ENCODE measurements around the gene PRKCE. TPM values are rescaled to one million over a fixed set of nuclear protein-coding genes. Genes with fewer than 3 reads are reported as not detected.
A peak's percentile ranks its signal among the peaks of the same experiment; 100 is the strongest.

PRKCE gene
- polyA plus RNA-seq, 2 donors, result 2.6 to 2.9 TPM

DNA sequence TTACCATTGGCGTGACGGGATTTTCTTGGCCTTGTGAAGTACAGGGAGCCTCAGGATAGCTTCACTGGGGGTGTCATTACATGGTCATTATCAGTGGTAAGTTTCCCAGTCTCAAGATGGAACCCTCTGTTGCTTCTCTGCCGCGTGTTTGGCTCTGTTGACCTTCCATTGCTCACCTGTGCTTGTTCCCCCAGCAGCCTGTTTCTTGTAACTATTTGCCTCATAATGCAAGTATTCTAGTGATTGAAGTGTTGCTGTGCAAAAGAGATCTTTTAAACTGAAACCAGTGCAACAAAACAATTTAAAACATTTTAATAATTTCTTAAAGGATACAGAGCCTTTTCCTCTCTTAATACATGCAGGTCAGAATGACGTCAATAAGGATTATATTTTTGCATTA is 24.6 kb downstream of the PRKCE start:
- no peaks in the 10 kb centered on the region for H3K9me3 ChIP-seq (ENCODE audit: control insufficient read depth in 2 of 2, insufficient read depth in 1 of 2, low read depth in 1 of 2, low read length in 1 of 2)
- no peaks in the 10 kb centered on the region for H3K36me3 ChIP-seq (ENCODE audit: control insufficient read depth in 2 of 2, insufficient read depth in 2 of 2, low read length in 1 of 2)
- no peaks in the 10 kb centered on the region for H3K27me3 ChIP-seq (ENCODE audit: control insufficient read depth in 1 of 2, insufficient read depth in 2 of 2, low read length in 2 of 2)
- peaks cover 0 to 8% of the 10 kb centered on the region in 2 donors for H3K4me1 ChIP-seq (ENCODE audit: control insufficient read depth in 2 of 2, insufficient read depth in 2 of 2, low read length in 1 of 2)
- 83 to 87% methylated on average over 5 of the region's 5 CpGs for WGBS, 2 donors
- peak overlapping the region; percentile 68 to 94 for H3K27ac ChIP-seq (ENCODE audit: low read depth in 2 of 2, low read length in 1 of 2)
- no peak overlapping the region for H3K4me3 ChIP-seq (ENCODE audit: low read depth in 1 of 2, low read length in 2 of 2)

DNA sequence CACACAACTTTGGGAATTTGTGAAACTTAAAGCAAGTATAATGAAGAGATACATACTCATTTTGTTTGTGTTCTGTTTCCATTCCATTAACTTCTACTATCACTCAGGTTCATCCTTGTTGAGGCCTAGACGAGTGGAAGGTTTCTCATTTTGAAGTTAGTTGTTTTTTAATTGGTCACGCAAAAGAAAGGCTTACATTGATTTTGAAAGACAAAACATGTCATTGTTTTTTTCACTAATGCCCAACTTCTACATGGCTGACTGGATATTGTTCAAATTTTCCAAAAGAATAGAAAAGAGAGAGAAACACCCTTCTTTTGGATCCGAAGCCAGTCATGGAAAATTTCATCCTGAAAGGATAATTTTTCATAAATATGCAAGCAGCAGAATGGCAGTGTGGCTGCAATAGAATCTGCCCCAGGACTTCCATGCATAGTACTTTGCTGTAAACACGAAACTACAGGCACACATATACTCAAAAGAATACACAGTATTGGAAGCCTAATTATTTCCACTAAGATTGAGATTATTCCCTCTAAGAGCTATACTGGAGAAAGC is 27.4 kb downstream of the PRKCE start:
- Histone ChIP-seq H3K27ac (ENCODE audit: low read depth in 2 of 2, low read length in 1 of 2) (no peak overlapping the region), H3K4me1 (ENCODE audit: control insufficient read depth in 2 of 2, insufficient read depth in 2 of 2, low read length in 1 of 2) (peaks cover 5 to 12% of the 10 kb centered on the region in 2 donors), H3K36me3 (ENCODE audit: control insufficient read depth in 2 of 2, insufficient read depth in 2 of 2, low read length in 1 of 2) (no peaks in the 10 kb centered on the region), H3K4me3 (ENCODE audit: low read depth in 1 of 2, low read length in 2 of 2) (no peak overlapping the region), H3K9me3 (ENCODE audit: control insufficient read depth in 2 of 2, insufficient read depth in 1 of 2, low read depth in 1 of 2, low read length in 1 of 2) (no peaks in the 10 kb centered on the region), H3K27me3 (ENCODE audit: control insufficient read depth in 1 of 2, insufficient read depth in 2 of 2, low read length in 2 of 2) (no peaks in the 10 kb centered on the region)
- WGBS, 2 donors, result 85 to 86% methylated on average over 4 of the region's 4 CpGs

- Histone ChIP-seq H3K36me3 (ENCODE audit: control insufficient read depth in 2 of 2, insufficient read depth in 2 of 2, low read length in 1 of 2) (no peaks in the 10 kb centered on the region), H3K27me3 (ENCODE audit: control insufficient read depth in 1 of 2, insufficient read depth in 2 of 2, low read length in 2 of 2) (no peaks in the 10 kb centered on the region), H3K4me1 (ENCODE audit: control insufficient read depth in 2 of 2, insufficient read depth in 2 of 2, low read length in 1 of 2) (peaks cover 7 to 14% of the 10 kb centered on the region in 2 donors), H3K4me3 (ENCODE audit: low read depth in 1 of 2, low read length in 2 of 2) (no peak overlapping the region), H3K27ac (ENCODE audit: low read depth in 2 of 2, low read length in 1 of 2) (no peak overlapping the region), H3K9me3 (ENCODE audit: control insufficient read depth in 2 of 2, insufficient read depth in 1 of 2, low read depth in 1 of 2, low read length in 1 of 2) (no peaks in the 10 kb centered on the region)
- 68 to 79% methylated on average over 6 of the region's 6 CpGs for WGBS, 2 donors
These were observed 29.0 kb downstream of the PRKCE start for GRCh38 chr2:45680351-45680967.

DNA sequence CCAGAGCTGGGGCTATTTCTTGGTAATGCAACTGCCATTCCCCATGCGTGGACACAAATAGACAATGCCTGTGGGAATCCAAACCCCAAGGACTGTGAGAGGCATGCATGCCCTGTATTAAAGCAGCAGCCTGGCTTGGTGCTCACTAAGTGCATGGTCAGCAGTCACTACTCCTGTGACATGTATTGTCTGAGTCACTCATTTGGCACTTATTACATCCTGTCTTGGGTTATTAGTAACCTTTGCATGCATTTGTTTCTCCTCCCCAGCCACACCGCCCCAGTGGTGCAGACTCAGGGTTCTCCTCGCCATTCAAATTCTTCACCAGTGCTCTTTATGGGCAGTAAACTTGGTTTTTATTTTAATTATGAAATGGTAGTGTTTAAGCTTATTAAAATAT is 30.2 kb downstream of the PRKCE start:
- Histone ChIP-seq H3K27me3 (ENCODE audit: control insufficient read depth in 1 of 2, insufficient read depth in 2 of 2, low read length in 2 of 2) (no peaks in the 10 kb centered on the region), H3K27ac (ENCODE audit: low read depth in 2 of 2, low read length in 1 of 2) (peak overlapping the region; percentile 53 to 85), H3K4me3 (ENCODE audit: low read depth in 1 of 2, low read length in 2 of 2) (no peak overlapping the region), H3K36me3 (ENCODE audit: control insufficient read depth in 2 of 2, insufficient read depth in 2 of 2, low read length in 1 of 2) (no peaks in the 10 kb centered on the region), H3K9me3 (ENCODE audit: control insufficient read depth in 2 of 2, insufficient read depth in 1 of 2, low read depth in 1 of 2, low read length in 1 of 2) (no peaks in the 10 kb centered on the region), H3K4me1 (ENCODE audit: control insufficient read depth in 2 of 2, insufficient read depth in 2 of 2, low read length in 1 of 2) (peaks cover 7 to 11% of the 10 kb centered on the region in 2 donors)
- WGBS, 2 donors, result 53 to 79% methylated on average over 3 of the region's 3 CpGs

DNA sequence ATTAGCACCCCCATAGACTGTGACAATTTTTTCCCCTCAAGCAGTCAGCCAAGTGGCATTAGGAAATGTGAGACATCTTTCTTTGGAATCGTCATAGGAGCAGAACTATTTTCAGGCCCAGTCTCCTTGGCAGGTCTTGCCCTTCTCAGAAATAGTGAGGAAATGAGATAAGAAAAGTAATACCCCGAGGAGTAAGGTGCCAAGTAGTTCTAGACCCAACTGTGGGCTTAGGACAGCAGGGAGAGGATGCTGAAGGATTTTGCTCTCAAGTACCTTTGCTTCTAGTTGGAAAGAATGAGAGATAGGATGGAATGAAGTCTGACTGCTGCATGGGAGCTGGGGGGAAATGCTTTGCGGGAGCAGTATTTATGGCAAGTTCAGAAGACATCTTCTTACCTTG is 31.8 kb downstream of the PRKCE start:
- WGBS, 2 donors, result 58 to 68% methylated on average over 3 of the region's 3 CpGs
- Histone ChIP-seq H3K27ac (ENCODE audit: low read depth in 2 of 2, low read length in 1 of 2) (peak overlapping the region; percentile 81 to 87), H3K9me3 (ENCODE audit: control insufficient read depth in 2 of 2, insufficient read depth in 1 of 2, low read depth in 1 of 2, low read length in 1 of 2) (no peaks in the 10 kb centered on the region), H3K36me3 (ENCODE audit: control insufficient read depth in 2 of 2, insufficient read depth in 2 of 2, low read length in 1 of 2) (no peaks in the 10 kb centered on the region), H3K4me1 (ENCODE audit: control insufficient read depth in 2 of 2, insufficient read depth in 2 of 2, low read length in 1 of 2) (peaks cover 7 to 8% of the 10 kb centered on the region in 2 donors), H3K4me3 (ENCODE audit: low read depth in 1 of 2, low read length in 2 of 2) (no peak overlapping the region), H3K27me3 (ENCODE audit: control insufficient read depth in 1 of 2, insufficient read depth in 2 of 2, low read length in 2 of 2) (no peaks in the 10 kb centered on the region)

DNA sequence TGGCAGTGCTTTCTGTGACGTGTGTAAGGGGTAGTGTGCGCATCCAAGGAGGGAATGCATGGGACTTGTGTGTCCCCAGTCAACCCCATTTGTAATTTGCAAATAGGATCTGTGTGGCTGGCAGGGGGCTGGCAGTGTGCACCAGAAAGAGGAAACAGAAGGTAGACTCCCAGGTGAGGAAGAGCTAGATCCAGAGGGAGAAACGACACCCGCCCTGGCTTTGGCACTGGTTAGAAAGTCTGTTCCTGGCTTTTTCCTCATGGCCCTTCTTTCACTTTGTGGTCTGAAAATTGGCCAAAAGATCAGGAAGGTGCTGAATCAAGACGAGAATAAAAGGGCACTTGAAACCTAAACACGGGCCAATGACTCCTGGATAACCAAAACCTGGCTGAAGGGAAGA is 33.3 kb downstream of the PRKCE start:
- Histone ChIP-seq H3K27ac (ENCODE audit: low read depth in 2 of 2, low read length in 1 of 2) (peak overlapping the region; percentile 29 to 75), H3K9me3 (ENCODE audit: control insufficient read depth in 2 of 2, insufficient read depth in 1 of 2, low read depth in 1 of 2, low read length in 1 of 2) (no peaks in the 10 kb centered on the region), H3K4me1 (ENCODE audit: control insufficient read depth in 2 of 2, insufficient read depth in 2 of 2, low read length in 1 of 2) (peaks cover 8 to 9% of the 10 kb centered on the region in 2 donors), H3K36me3 (ENCODE audit: control insufficient read depth in 2 of 2, insufficient read depth in 2 of 2, low read length in 1 of 2) (no peaks in the 10 kb centered on the region), H3K27me3 (ENCODE audit: control insufficient read depth in 1 of 2, insufficient read depth in 2 of 2, low read length in 2 of 2) (no peaks in the 10 kb centered on the region), H3K4me3 (ENCODE audit: low read depth in 1 of 2, low read length in 2 of 2) (no peak overlapping the region)
- WGBS, 2 donors, result 65 to 69% methylated on average over 6 of the region's 6 CpGs

DNA sequence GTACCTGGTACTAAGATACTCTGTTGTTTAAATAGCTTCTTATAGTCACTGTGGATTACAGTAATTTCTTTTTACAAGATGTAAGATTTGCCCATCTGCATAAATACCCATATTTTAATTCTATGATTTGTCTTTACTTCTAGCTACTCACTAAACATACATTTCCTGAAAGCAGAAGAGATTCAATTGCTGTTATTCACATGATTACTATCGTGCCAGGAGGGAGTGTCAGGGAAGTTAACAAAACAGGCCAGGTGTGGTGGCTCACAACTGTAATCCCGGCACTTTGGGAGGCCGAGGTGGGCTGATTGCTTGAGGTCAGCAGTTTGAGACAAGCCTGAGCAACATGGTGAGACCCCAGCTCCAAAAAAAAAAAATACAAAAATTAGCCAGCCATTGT is 33.8 kb downstream of the PRKCE start:
- H3K27me3 ChIP-seq (ENCODE audit: control insufficient read depth in 1 of 2, insufficient read depth in 2 of 2, low read length in 2 of 2), result no peaks in the 10 kb centered on the region
- H3K36me3 ChIP-seq (ENCODE audit: control insufficient read depth in 2 of 2, insufficient read depth in 2 of 2, low read length in 1 of 2), result no peaks in the 10 kb centered on the region
- H3K27ac ChIP-seq (ENCODE audit: low read depth in 2 of 2, low read length in 1 of 2), result peak overlapping the region; percentile 55 to 71
- 53 to 62% methylated on average over 3 of the region's 3 CpGs for WGBS, 2 donors
- peaks cover 8 to 9% of the 10 kb centered on the region in 2 donors for H3K4me1 ChIP-seq (ENCODE audit: control insufficient read depth in 2 of 2, insufficient read depth in 2 of 2, low read length in 1 of 2)
- H3K4me3 ChIP-seq (ENCODE audit: low read depth in 1 of 2, low read length in 2 of 2), result no peak overlapping the region
- H3K9me3 ChIP-seq (ENCODE audit: control insufficient read depth in 2 of 2, insufficient read depth in 1 of 2, low read depth in 1 of 2, low read length in 1 of 2), result no peaks in the 10 kb centered on the region

- Histone ChIP-seq H3K36me3 (ENCODE audit: control insufficient read depth in 2 of 2, insufficient read depth in 2 of 2, low read length in 1 of 2) (no peaks in the 10 kb centered on the region), H3K4me3 (ENCODE audit: low read depth in 1 of 2, low read length in 2 of 2) (no peak overlapping the region), H3K27ac (ENCODE audit: low read depth in 2 of 2, low read length in 1 of 2) (no peak overlapping the region), H3K4me1 (ENCODE audit: control insufficient read depth in 2 of 2, insufficient read depth in 2 of 2, low read length in 1 of 2) (peaks cover 5 to 6% of the 10 kb centered on the region in 2 donors), H3K9me3 (ENCODE audit: control insufficient read depth in 2 of 2, insufficient read depth in 1 of 2, low read depth in 1 of 2, low read length in 1 of 2) (no peaks in the 10 kb centered on the region), H3K27me3 (ENCODE audit: control insufficient read depth in 1 of 2, insufficient read depth in 2 of 2, low read length in 2 of 2) (no peaks in the 10 kb centered on the region)
- 94 to 95% methylated on average over 1 of the region's 1 CpG for WGBS, 2 donors
These were observed 36.5 kb downstream of the PRKCE start for GRCh38 chr2:45687964-45688363.

DNA sequence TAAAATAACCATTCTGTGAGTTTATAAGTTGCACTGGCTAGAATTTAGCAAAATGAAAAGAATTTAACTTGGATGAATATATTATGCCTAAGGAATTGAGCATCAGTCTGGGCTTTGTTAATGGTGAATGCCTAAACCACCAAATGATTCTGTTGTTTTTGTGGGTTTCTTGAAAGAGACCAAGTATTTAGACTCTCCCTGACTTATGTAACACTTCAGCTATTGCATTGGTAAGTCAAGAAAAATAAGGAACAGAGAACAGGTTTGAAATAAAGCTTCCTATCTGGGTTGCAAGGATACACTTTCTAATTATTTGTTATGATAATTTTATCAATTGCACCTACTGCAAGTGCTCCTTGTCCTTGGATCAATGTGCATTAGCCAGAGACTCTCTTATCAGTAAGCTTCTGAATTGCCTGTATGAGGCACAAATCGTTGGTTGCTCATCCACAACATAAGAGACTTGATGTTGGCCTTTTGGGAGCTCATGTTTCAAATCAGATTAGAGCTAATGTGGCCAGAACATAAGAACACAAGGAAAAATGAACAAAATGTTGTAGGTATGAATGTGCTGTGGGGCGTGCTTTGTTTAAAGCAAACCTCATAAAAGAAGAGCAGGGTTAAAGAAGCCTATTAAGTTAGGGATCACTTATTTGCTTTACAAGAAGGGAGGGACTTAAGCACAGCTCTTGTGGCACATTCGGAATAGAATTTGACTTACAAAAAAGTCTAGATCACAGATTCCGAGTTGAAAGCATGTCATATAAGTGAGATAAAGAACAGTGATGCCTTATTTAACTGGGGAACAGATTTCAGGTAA is 37.2 kb downstream of the PRKCE start:
- no peak overlapping the region for H3K27ac ChIP-seq (ENCODE audit: low read depth in 2 of 2, low read length in 1 of 2)
- H3K9me3 ChIP-seq (ENCODE audit: control insufficient read depth in 2 of 2, insufficient read depth in 1 of 2, low read depth in 1 of 2, low read length in 1 of 2), result no peaks in the 10 kb centered on the region
- WGBS, 2 donors, result 65 to 85% methylated on average over 4 of the region's 4 CpGs
- H3K4me3 ChIP-seq (ENCODE audit: low read depth in 1 of 2, low read length in 2 of 2), result no peak overlapping the region
- peaks cover 4 to 5% of the 10 kb centered on the region in 2 donors for H3K4me1 ChIP-seq (ENCODE audit: control insufficient read depth in 2 of 2, insufficient read depth in 2 of 2, low read length in 1 of 2)
- no peaks in the 10 kb centered on the region for H3K36me3 ChIP-seq (ENCODE audit: control insufficient read depth in 2 of 2, insufficient read depth in 2 of 2, low read length in 1 of 2)
- no peaks in the 10 kb centered on the region for H3K27me3 ChIP-seq (ENCODE audit: control insufficient read depth in 1 of 2, insufficient read depth in 2 of 2, low read length in 2 of 2)

Measured in esophagus (tissue), 2 donors.